IMR-90 (cell line): Measurements from ENCODE around the gene FBLN7. TPM values are rescaled to one million over a fixed set of nuclear protein-coding genes. Genes with fewer than 3 reads are reported as not detected.

ENCODE experiments used
- ATAC-seq: fragments of 200-7000 bp; cut with Tn5 transposase; 2 replicates; pipeline ENCODE4 v1.9.1; 2020; ENCODE audit warnings: low read depth, mild to moderate bottlenecking, moderate library complexity
- BruUV-seq: library from RNA; stranded (reverse); fragments of 400-500 nt; replicated peaks from 2 replicates; lab custom pipeline; 2021; lab: Mats Ljungman, UMichigan
- CTCF ChIA-PET: fragments of 300-600 bp; formaldehyde crosslinking; extraction: SDS; loops from one replicate; lab custom pipeline; 2021; ENCODE audit warnings: antibody characterized with exemption; lab: Yijun Ruan, JAX
- POLR2A ChIA-PET: fragments of 300-600 bp; sonication (Branson Sonifier 250); formaldehyde crosslinking; loops from one replicate; lab custom pipeline; 2022; ENCODE audit warnings: antibody characterized with exemption; ENCODE audit not compliant: unreplicated experiment; lab: Charles Lee
- DNase-seq: peaks from one replicate; pipeline ENCODE4 v3.0.0; 2013
- H2AFZ ChIP-seq: replicated peaks from 2 replicates; pipeline ENCODE3; 2013; ENCODE audit warnings: low read length, mild to moderate bottlenecking; ENCODE audit not compliant: poor library complexity
- H2AK5ac ChIP-seq: 2 replicates; pipeline ENCODE4 v1.6.1; 2013; ENCODE audit warnings: low read depth, low read length, inconsistent platforms
- H2AK9ac ChIP-seq: replicated peaks from 2 replicates; pipeline ENCODE3; 2013; ENCODE audit warnings: mild to moderate bottlenecking, low read depth, low read length, moderate library complexity; ENCODE audit not compliant: poor library complexity
- H2BK120ac ChIP-seq: 2 replicates; pipeline ENCODE4 v1.6.1; 2013; ENCODE audit warnings: low read depth, low read length, inconsistent platforms
- H2BK15ac ChIP-seq: 3 replicates; pipeline ENCODE4 v1.6.1; 2013; ENCODE audit warnings: low read depth, low read length, inconsistent platforms
- H2BK20ac ChIP-seq: 2 replicates; pipeline ENCODE4 v1.6.1; 2013; ENCODE audit warnings: low read depth, mild to moderate bottlenecking, inconsistent platforms, low read length, moderate library complexity
- H2BK5ac ChIP-seq: 2 replicates; pipeline ENCODE4 v1.6.1; 2013; ENCODE audit warnings: mild to moderate bottlenecking, low read depth, low read length, inconsistent platforms; ENCODE audit not compliant: poor library complexity, severe bottlenecking
- H3K14ac ChIP-seq: replicated peaks from 2 replicates; pipeline ENCODE4 v1.6.1; 2013; ENCODE audit warnings: low read depth, low read length, inconsistent platforms
- H3K18ac ChIP-seq: 2 replicates; pipeline ENCODE4 v1.6.1; 2013; ENCODE audit warnings: low read depth, low read length, control low read depth
- H3K23ac ChIP-seq: 2 replicates; pipeline ENCODE4 v1.6.1; 2013; ENCODE audit warnings: low read depth, low read length, inconsistent platforms
- H3K27ac ChIP-seq: 2 replicates; pipeline ENCODE4 v1.5.1; 2013; ENCODE audit warnings: mild to moderate bottlenecking, control low read depth, low read length; ENCODE audit not compliant: insufficient read depth
- H3K27me3 ChIP-seq: 2 replicates; pipeline ENCODE4 v1.6.1; 2013; ENCODE audit warnings: low read length; ENCODE audit not compliant: control insufficient read depth, insufficient read depth
- H3K36me3 ChIP-seq: 2 replicates; pipeline ENCODE4 v1.6.1; 2013; ENCODE audit warnings: low read length, mixed read lengths; ENCODE audit not compliant: control insufficient read depth, insufficient read depth
- H3K4ac ChIP-seq: 2 replicates; pipeline ENCODE4 v1.6.1; 2013; ENCODE audit warnings: low read depth, low read length, inconsistent platforms
- H3K4me1 ChIP-seq: 2 replicates; pipeline ENCODE4 v1.6.1; 2013; ENCODE audit warnings: low read length, mixed read lengths; ENCODE audit not compliant: control insufficient read depth, insufficient read depth
- H3K4me2 ChIP-seq: 2 replicates; pipeline ENCODE4 v1.6.1; 2013; ENCODE audit warnings: low read depth, mild to moderate bottlenecking, control low read depth, low read length, moderate library complexity
- H3K4me3 ChIP-seq: 2 replicates; pipeline ENCODE4 v1.5.1; 2013; ENCODE audit warnings: low read depth, mild to moderate bottlenecking, control low read depth, low read length, moderate library complexity; ENCODE audit not compliant: insufficient read depth
- H3K56ac ChIP-seq: 2 replicates; pipeline ENCODE4 v1.6.1; 2013; ENCODE audit warnings: low read length, inconsistent platforms; ENCODE audit not compliant: insufficient read depth; ENCODE audit errors: extremely low read depth
- H3K79me1 ChIP-seq, 2 experiments: 2 replicates each; pipeline ENCODE4 v1.6.1; 2013; ENCODE audit warnings: low read length in 2 of 2, inconsistent platforms in 1 of 2, low read depth in 1 of 2
- H3K9ac ChIP-seq: 2 replicates; pipeline ENCODE4 v1.6.1; 2013; ENCODE audit warnings: low read depth, low read length, control low read depth
- H3K9me1 ChIP-seq: 2 replicates; pipeline ENCODE4 v1.6.1; 2013; ENCODE audit warnings: low read length, inconsistent platforms; ENCODE audit not compliant: insufficient read depth
- H3K9me3 ChIP-seq: 2 replicates; pipeline ENCODE4 v1.6.1; 2013; ENCODE audit warnings: low read length; ENCODE audit not compliant: control insufficient read depth, insufficient read depth
- H4K20me1 ChIP-seq: 2 replicates; pipeline ENCODE4 v1.6.1; 2013; ENCODE audit warnings: low read length, inconsistent platforms; ENCODE audit not compliant: insufficient read depth
- H4K5ac ChIP-seq: 2 replicates; pipeline ENCODE4 v1.6.1; 2013; ENCODE audit warnings: mild to moderate bottlenecking, low read depth, low read length, control low read depth
- H4K8ac ChIP-seq, 2 experiments: 2 replicates each; pipeline ENCODE4 v1.6.1; 2013; ENCODE audit warnings: low read depth in 2 of 2, low read length in 2 of 2, control low read depth in 1 of 2, inconsistent platforms in 1 of 2
- H4K91ac ChIP-seq: 2 replicates; pipeline ENCODE4 v1.6.1; 2013; ENCODE audit warnings: low read depth, low read length, inconsistent platforms; ENCODE audit not compliant: insufficient read depth
- BHLHE40 ChIP-seq: fragments of 150-350 bp; IDR thresholded peaks from 2 replicates; pipeline ENCODE4 v1.6.1; 2016; ENCODE audit warnings: mild to moderate bottlenecking, low read depth, low read length
- CEBPB ChIP-seq: IDR thresholded peaks from 2 replicates; pipeline ENCODE4 v1.6.1; 2012; ENCODE audit warnings: low read depth, low read length, improper control_type of control experiment
- CHD1 ChIP-seq: IDR thresholded peaks from 2 replicates; pipeline ENCODE4 v1.6.1; 2012; ENCODE audit warnings: low read depth, low read length, improper control_type of control experiment
- CTCF ChIP-seq: conservative IDR thresholded peaks from 2 replicates; pipeline ENCODE4 v1.5.1; 2012; ENCODE audit warnings: mild to moderate bottlenecking, low read depth, low read length, improper control_type of control experiment
- FOS ChIP-seq: fragments of 150-350 bp; IDR thresholded peaks from 2 replicates; pipeline ENCODE4 v1.6.1; 2016; ENCODE audit warnings: low read depth, low read length
- MAFK ChIP-seq: IDR thresholded peaks from 2 replicates; pipeline ENCODE4 v1.6.1; 2012; ENCODE audit warnings: low read depth, low read length, improper control_type of control experiment
- MAZ ChIP-seq: IDR thresholded peaks from 2 replicates; pipeline ENCODE4 v1.6.1; 2012; ENCODE audit warnings: low read depth, mild to moderate bottlenecking, low read length, improper control_type of control experiment, moderate library complexity, borderline replicate concordance
- MXI1 ChIP-seq: IDR thresholded peaks from 2 replicates; pipeline ENCODE4 v1.6.1; 2012; ENCODE audit warnings: low read depth, mild to moderate bottlenecking, low read length, moderate library complexity, borderline replicate concordance
- NFE2L2 ChIP-seq: fragments of 150-350 bp; IDR thresholded peaks from 2 replicates; pipeline ENCODE4 v1.6.1; 2016; ENCODE audit warnings: low read depth, mild to moderate bottlenecking, low read length
- POLR2A ChIP-seq: IDR thresholded peaks from 2 replicates; pipeline ENCODE4 v1.6.1; 2012; ENCODE audit warnings: mild to moderate bottlenecking, low read depth, low read length
- RAD21 ChIP-seq: IDR thresholded peaks from 2 replicates; pipeline ENCODE4 v1.6.1; 2012; ENCODE audit warnings: low read length, improper control_type of control experiment
- RCOR1 ChIP-seq: IDR thresholded peaks from 2 replicates; pipeline ENCODE4 v1.6.1; 2012; ENCODE audit warnings: mild to moderate bottlenecking, low read length, improper control_type of control experiment; ENCODE audit not compliant: insufficient replicate concordance
- RFX5 ChIP-seq: IDR thresholded peaks from 2 replicates; pipeline ENCODE4 v1.8.0; 2012; ENCODE audit warnings: low read depth, mild to moderate bottlenecking, low read length, moderate library complexity
- SMC3 ChIP-seq: fragments of 150-350 bp; IDR thresholded peaks from 2 replicates; pipeline ENCODE4 v1.6.1; 2016; ENCODE audit warnings: low read depth, mild to moderate bottlenecking, antibody characterized with exemption, low read length, moderate library complexity
- USF2 ChIP-seq: fragments of 150-350 bp; IDR thresholded peaks from 2 replicates; pipeline ENCODE4 v1.6.1; 2017; ENCODE audit warnings: mild to moderate bottlenecking, antibody characterized with exemption, low read length, low read depth
- dilution Hi-C: fragments of 300-500 bp; cut with HindIII; formaldehyde crosslinking; loops from one replicate; pipeline ENCODE4 v1.14.3; 2018; ENCODE audit warnings: low sequenced_read_pairs; ENCODE audit not compliant: unreplicated experiment
- in situ Hi-C: fragments of 300-500 bp; cut with MboI; formaldehyde crosslinking; loops from 3 replicates; pipeline ENCODE4 v1.14.3; 2019; ENCODE audit warnings: low sequenced_read_pairs, inconsistent platforms, mixed read lengths
- intact Hi-C: fragments of 100-400 bp; cut with micrococcal nuclease; formaldehyde crosslinking; loops from 2 replicates; pipeline ENCODE4 v1.10.0; 2022
- polyA plus RNA-seq, 3 experiments: library from polyadenylated mRNA; depleted of rRNA; stranded (reverse); fragments of >200 nt; gene quantifications; 2 replicates each; pipeline ENCODE4 v1.2.3, GENCODE V29; 2012; ENCODE audit warnings: low replicate concordance in 1 of 3
- total RNA-seq: library from RNA; depleted of rRNA; stranded (reverse); fragments of >200 nt; gene quantifications from 2 replicates; pipeline ENCODE4 v1.2.3, GENCODE V29; 2012
- TF ChIP-seq, protein P1 (sequence below): fragments of 150-350 bp; IDR thresholded peaks from 2 replicates; pipeline ENCODE4 v1.6.1; 2016; ENCODE audit warnings: low read depth, mild to moderate bottlenecking, low read length, moderate library complexity, borderline replicate concordance

FBLN7 gene
- total and polyA plus RNA-seq, 2 of the 4 experiments (the other 2 are of a cell fraction), result 0.18 to 1.2 TPM

GRCh38 chr2:112198780-112199179 lies 60.6 kb downstream of the FBLN7 start:
- no peak overlapping the region for H2BK20ac ChIP-seq
- H3K4ac ChIP-seq, result no peak overlapping the region
- no peak overlapping the region for H3K9ac ChIP-seq
- H3K9me1 ChIP-seq, result no peaks in the 10 kb centered on the region
- no peak overlapping the region for H4K8ac ChIP-seq
- BruUV-seq, result no TSS peak
- no peak overlapping the region for H2AK5ac ChIP-seq
- no peaks in the 10 kb centered on the region for H3K36me3 ChIP-seq
- DNase-seq (no peak), ATAC-seq (no peak)
- H3K79me1 ChIP-seq, result no peaks in the 10 kb centered on the region
- in situ Hi-C loops, result no loop called here
- no peak overlapping the region for H3K23ac ChIP-seq
- peaks cover 27% of the 10 kb centered on the region for H3K27me3 ChIP-seq
- no peak overlapping the region for H2BK15ac ChIP-seq
- ChIA-PET POLR2A (no interaction called here), CTCF (no interaction called here)
- H3K18ac ChIP-seq, result no peak overlapping the region
- TF ChIP-seq BHLHE40, result no peak
- TF ChIP-seq SMC3, result no peak
- TF ChIP-seq, protein P1, sequence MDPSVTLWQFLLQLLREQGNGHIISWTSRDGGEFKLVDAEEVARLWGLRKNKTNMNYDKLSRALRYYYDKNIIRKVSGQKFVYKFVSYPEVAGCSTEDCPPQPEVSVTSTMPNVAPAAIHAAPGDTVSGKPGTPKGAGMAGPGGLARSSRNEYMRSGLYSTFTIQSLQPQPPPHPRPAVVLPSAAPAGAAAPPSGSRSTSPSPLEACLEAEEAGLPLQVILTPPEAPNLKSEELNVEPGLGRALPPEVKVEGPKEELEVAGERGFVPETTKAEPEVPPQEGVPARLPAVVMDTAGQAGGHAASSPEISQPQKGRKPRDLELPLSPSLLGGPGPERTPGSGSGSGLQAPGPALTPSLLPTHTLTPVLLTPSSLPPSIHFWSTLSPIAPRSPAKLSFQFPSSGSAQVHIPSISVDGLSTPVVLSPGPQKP, result no peak
- no peak for TF ChIP-seq NFE2L2
- no peak for TF ChIP-seq MAZ
- TF ChIP-seq POLR2A, result no peak
- TF ChIP-seq RFX5, result no peak
- no peak for TF ChIP-seq USF2
- TF ChIP-seq RCOR1, result no peak
- TF ChIP-seq FOS, result no peak
- TF ChIP-seq MAFK, result no peak
- TF ChIP-seq RAD21, result no peak
- TF ChIP-seq CHD1, result no peak
- no peak for TF ChIP-seq MXI1
- no peak for TF ChIP-seq CEBPB
- TF ChIP-seq CTCF, result no peak
- no peak overlapping the region for H3K27ac ChIP-seq
- no peak overlapping the region for H3K4me3 ChIP-seq
- H3K4me1 ChIP-seq, result no peaks in the 10 kb centered on the region
- H3K4me2 ChIP-seq, result no peak overlapping the region
- H3K56ac ChIP-seq, result no peak overlapping the region
- peaks cover 2% of the 10 kb centered on the region; the same call in 1 of the 2 replicates for H3K9me3 ChIP-seq
- dilution Hi-C loops, result no loop called here
- no peak overlapping the region for H2AFZ ChIP-seq
- no peak overlapping the region for H2AK9ac ChIP-seq
- no peak overlapping the region for H2BK120ac ChIP-seq
- no peak overlapping the region for H4K5ac ChIP-seq
- intact Hi-C loops, result no loop called here
- H3K14ac ChIP-seq, result no peak overlapping the region
- H4K91ac ChIP-seq, result no peak overlapping the region
- no peaks in the 10 kb centered on the region for H4K20me1 ChIP-seq
- H2BK5ac ChIP-seq, result no peak overlapping the region
